Measurements from ENCODE around the gene FAM174B. TPM values are rescaled to one million over a fixed set of nuclear protein-coding genes. Genes with fewer than 3 reads are reported as not detected.

The FAM174B gene
- total and polyA plus RNA-seq, 4 donors, result 19.0 to 59.6 (median 42.3) TPM

DNA sequence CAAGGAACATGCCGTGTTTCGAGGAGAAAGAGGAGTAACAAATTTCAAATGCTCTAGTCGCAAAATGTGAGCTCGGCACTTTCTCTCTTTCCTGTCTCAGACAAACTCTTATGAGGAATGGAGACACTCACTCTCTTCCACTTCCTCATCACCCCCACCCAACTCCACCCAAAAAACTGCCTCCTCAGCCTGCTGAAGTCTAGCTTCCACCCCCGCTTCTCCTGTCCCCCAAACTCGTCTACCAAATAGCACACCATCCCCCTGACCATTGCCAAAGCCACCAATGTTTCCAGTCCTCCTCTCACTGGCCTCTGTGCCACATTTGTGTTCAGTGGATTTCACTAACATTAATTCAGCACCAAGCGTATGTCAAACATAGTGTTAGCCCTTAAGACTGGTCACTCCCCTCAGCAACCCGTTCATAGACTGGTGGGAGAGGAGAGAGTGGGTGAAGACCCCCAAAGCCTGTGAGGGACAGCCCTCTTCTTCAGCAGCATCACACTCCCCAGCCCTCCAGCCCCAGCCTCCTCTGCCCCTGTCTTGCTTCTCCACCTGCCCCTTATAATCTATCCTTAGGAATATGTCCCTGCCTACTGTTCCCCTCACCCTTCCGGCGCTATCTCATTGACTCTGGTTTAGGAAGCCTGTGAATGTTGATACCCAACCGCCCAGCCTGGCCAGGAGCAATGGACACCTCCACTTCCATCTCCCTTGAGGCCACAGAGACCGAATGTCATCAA lies 77.3 kb downstream of the FAM174B start:
- Histone ChIP-seq H3K9ac (ENCODE audit: insufficient read depth in 1 of 2, low read length in 2 of 2) (no peak overlapping the region), H3K27ac (ENCODE audit: low read depth in 1 of 2, low read length in 1 of 2) (no peak overlapping the region), H3K36me3 (ENCODE audit: control insufficient read depth in 4 of 4, insufficient read depth in 4 of 4, low read length in 4 of 4) (no peaks in the 10 kb centered on the region), H3K27me3 (ENCODE audit: control insufficient read depth in 3 of 3, insufficient read depth in 3 of 3, low read length in 2 of 3) (no peaks in the 10 kb centered on the region), H3K4me3 (no peak overlapping the region), H3K9me3 (ENCODE audit: control insufficient read depth in 4 of 4, insufficient read depth in 3 of 4, low read length in 3 of 4) (no peaks in the 10 kb centered on the region), H3K4me1 (ENCODE audit: control insufficient read depth in 5 of 5, insufficient read depth in 5 of 5, low read length in 5 of 5) (no peaks in the 10 kb centered on the region)
- DNase-seq, result no peak
- TF ChIP-seq, protein P1, sequence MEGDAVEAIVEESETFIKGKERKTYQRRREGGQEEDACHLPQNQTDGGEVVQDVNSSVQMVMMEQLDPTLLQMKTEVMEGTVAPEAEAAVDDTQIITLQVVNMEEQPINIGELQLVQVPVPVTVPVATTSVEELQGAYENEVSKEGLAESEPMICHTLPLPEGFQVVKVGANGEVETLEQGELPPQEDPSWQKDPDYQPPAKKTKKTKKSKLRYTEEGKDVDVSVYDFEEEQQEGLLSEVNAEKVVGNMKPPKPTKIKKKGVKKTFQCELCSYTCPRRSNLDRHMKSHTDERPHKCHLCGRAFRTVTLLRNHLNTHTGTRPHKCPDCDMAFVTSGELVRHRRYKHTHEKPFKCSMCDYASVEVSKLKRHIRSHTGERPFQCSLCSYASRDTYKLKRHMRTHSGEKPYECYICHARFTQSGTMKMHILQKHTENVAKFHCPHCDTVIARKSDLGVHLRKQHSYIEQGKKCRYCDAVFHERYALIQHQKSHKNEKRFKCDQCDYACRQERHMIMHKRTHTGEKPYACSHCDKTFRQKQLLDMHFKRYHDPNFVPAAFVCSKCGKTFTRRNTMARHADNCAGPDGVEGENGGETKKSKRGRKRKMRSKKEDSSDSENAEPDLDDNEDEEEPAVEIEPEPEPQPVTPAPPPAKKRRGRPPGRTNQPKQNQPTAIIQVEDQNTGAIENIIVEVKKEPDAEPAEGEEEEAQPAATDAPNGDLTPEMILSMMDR (IDR thresholded peaks at IDR 0.05; ENCODE audit: control extremely low read depth, extremely low read depth), result no peak
- 84 to 85% methylated on average over 12 of the region's 12 CpGs for WGBS, 2 donors
- ATAC-seq (ENCODE audit: insufficient read depth, low FRiP score), result no peak

DNA sequence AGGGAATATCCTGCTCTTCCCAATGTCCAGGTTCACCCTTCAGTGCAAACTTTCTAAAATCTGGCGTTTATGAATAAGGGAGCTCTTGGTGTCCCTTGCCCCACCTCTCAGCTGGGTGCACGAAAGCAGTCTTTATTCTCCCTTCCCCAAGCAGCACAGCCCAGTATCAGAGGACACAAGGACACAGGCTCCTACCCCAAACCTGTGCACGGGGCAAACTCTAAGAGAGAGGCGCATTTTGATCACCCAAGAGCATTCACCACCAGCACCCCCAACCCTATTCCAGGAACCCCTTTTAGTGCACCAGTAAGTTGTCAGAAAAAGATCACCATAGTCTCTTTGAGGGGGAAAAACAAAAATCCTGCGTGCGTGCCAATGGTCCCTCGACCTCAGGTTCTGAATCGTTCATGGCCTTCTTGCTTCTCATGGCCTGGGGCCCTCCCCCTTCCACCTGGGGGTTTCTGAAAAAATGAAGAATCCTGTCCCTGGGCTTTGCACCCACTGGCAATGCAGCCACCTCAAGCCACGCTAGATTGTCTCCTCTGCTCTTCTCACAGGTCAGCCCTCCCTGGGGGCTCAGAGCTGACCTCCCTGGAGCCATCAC lies 78.9 kb downstream of the FAM174B start:
- TF ChIP-seq, protein P1 (IDR thresholded peaks at IDR 0.05; ENCODE audit: control extremely low read depth, extremely low read depth), result no peak
- Histone ChIP-seq H3K27ac (ENCODE audit: low read depth in 1 of 2, low read length in 1 of 2) (no peak overlapping the region), H3K27me3 (ENCODE audit: control insufficient read depth in 3 of 3, insufficient read depth in 3 of 3, low read length in 2 of 3) (no peaks in the 10 kb centered on the region), H3K9me3 (ENCODE audit: control insufficient read depth in 4 of 4, insufficient read depth in 3 of 4, low read length in 3 of 4) (no peaks in the 10 kb centered on the region), H3K9ac (ENCODE audit: insufficient read depth in 1 of 2, low read length in 2 of 2) (no peak overlapping the region), H3K4me3 (no peak overlapping the region), H3K4me1 (ENCODE audit: control insufficient read depth in 5 of 5, insufficient read depth in 5 of 5, low read length in 5 of 5) (no peaks in the 10 kb centered on the region), H3K36me3 (ENCODE audit: control insufficient read depth in 4 of 4, insufficient read depth in 4 of 4, low read length in 4 of 4) (no peaks in the 10 kb centered on the region)
- DNase-seq (no peak), ATAC-seq (ENCODE audit: insufficient read depth, low FRiP score) (no peak)
- WGBS, 2 donors, result 94 to 97% methylated on average over 9 of the region's 9 CpGs

DNA sequence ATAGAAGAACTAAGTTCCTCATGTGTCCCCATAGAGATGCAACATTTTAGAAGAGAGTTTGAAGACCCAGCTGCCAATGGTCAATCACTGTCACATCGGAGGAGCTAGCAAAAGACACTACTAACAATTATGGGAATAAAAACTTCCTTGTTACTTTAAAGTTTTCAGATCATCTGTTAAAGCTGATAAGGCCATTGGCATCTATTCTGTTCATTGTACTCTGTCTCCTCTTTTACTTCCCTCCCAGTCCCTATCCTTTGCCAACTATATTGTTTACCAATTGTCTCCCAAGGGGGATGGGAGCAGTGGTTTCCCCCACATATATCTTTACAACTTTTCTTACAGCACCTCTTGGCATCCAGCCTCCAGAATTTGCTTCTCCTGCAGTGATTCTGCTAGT lies 81.0 kb downstream of the FAM174B start:
- no peak for ATAC-seq (ENCODE audit: insufficient read depth, low FRiP score)
- 65 to 77% methylated on average over 1 of the region's 1 CpG for WGBS, 2 donors

More for the DNA sequence above, 81.0 kb downstream of the FAM174B start:
- no peaks in the 10 kb centered on the region for H3K36me3 ChIP-seq (ENCODE audit: control insufficient read depth in 4 of 4, insufficient read depth in 4 of 4, low read length in 4 of 4)
- no peak overlapping the region for H3K27ac ChIP-seq (ENCODE audit: low read depth in 1 of 2, low read length in 1 of 2)
- no peak overlapping the region for H3K9ac ChIP-seq (ENCODE audit: insufficient read depth in 1 of 2, low read length in 2 of 2)
- H3K9me3 ChIP-seq (ENCODE audit: control insufficient read depth in 4 of 4, insufficient read depth in 3 of 4, low read length in 3 of 4), result no peaks in the 10 kb centered on the region
- H3K27me3 ChIP-seq (ENCODE audit: control insufficient read depth in 3 of 3, insufficient read depth in 3 of 3, low read length in 2 of 3), result no peaks in the 10 kb centered on the region
- no peak for DNase-seq
- H3K4me1 ChIP-seq (ENCODE audit: control insufficient read depth in 5 of 5, insufficient read depth in 5 of 5, low read length in 5 of 5), result peaks cover 0 to 7% (median 0%) of the 10 kb centered on the region in 5 donors
- H3K4me3 ChIP-seq, result no peak overlapping the region
- TF ChIP-seq, protein P1 (IDR thresholded peaks at IDR 0.05; ENCODE audit: control extremely low read depth, extremely low read depth), result no peak
